NCI-H2196 (cell line): Measurements from ENCODE around the gene CCDC34.
"Not testable (repeated sequence)": the region's sequence is repeated elsewhere in the genome, so short reads cannot be mapped to it uniquely, and the experiment has no call there.

Experiments used
- DNase-seq: peaks from one replicate; lab custom pipeline; 2025; ENCODE audit not compliant: unreplicated experiment; lab: John Stamatoyannopoulos, UW

The CCDC34 gene

GRCh38 chr11:27363576-27364117 lies 632 bp upstream of the CCDC34 start:
- no peak for DNase-seq

DNA sequence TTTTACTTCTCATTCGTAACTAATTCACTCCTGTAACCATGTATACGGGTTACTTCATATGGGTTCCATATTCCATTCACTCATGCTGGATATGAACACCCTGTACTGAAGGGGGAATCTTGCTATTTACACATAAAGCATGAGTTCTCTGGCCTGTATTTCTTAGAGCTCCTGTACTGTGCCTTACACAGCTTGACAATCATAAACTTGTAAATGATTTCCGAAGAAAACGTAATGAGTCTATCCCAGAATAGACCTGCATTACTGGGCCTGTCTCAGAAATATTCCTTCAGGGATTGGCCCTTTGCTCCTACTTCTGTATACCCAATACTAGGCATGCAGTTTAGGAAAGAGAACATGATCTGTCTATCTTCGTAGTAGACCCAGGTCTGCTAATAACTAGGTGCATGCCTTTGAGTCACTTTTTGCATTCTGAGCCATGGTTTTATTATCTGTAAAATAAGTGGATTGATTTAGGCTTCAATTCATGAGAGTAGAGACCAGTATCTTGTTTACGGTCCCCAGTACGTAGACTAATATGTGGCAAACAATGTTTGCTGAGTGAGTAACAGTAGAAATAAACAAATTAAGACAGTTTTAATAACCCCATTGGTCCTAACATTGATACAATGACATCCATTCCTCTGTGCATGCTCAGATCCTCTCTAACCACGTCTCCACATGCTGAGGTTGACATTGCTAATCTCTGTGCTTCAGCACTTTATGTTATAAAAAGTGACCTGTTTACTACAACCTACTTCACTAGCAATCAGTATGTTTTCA lies 1.2 kb downstream of the CCDC34 start:
- DNase-seq, result no peak

DNA sequence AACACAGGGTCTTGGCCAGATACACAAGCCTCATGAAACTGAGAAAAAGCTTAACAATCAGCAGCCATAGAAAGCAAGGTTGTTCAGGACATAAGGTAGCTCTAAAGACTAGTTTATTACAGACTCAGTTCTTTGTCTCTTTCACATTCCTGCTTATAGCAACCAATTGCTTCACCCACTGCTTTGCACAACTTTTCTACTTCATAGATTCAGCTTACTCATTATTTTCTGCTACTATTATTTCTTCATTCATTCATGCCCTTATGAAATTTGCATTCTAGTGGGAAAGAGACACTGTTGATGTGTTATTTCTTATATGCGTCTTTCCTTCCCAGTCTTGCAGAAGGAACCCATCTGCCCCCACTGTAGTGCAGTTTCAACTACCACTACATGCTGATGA lies 4.7 kb downstream of the CCDC34 start:
- no peak for DNase-seq

DNA sequence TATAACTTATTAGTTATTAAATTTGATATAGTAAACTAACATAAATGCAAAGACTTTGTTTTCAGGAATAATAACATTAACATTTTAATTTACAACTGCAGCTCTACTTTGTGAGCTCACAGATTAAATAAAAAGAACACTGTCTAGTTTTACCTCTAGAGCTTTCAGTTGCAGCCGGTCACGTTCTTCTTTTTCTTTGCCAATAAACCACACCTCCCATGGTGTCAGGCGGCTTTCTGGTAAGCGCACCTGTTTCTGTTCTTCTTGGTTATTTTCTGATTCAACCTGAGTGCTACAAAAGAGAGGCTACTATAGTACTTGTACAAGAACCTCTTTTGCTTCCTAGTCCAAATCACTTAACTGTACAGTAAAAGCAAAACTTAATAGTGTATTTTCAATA lies 5.8 kb downstream of the CCDC34 start:
- DNase-seq, result peak; percentile 58

DNA sequence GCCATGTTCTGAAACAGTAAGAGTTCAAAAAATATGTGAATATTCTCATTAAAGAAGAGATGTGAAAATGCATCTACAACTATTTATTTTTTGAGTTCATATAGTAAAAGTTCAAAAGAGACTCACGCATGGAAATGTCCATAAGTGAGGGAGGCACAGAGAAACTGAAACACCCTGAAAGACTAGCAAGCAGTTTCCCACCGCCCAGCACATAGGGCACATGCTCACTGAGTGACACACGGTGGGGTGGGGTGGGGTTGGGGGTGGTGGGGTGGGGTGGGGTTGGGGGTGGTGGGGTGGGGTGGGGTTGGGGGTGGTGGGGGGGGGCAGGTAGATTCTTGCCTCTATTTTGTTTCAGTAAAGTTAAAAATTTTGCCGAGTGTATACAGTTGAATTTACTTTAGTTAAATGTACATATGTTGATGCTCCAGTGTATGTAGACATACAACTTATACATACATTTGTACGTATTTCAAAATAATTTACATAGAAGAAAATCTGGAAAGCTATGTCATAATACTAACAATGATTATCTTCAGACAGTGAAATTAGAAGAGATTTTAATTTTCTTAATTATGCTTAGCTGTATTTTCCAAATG lies 6.3 kb downstream of the CCDC34 start:
- no peak for DNase-seq

GRCh38 chr11:27355575-27356104 lies 7.4 kb downstream of the CCDC34 start:
- DNase-seq, result no peak

GRCh38 chr11:27354359-27354965 lies 8.6 kb downstream of the CCDC34 start:
- no peak for DNase-seq

DNA sequence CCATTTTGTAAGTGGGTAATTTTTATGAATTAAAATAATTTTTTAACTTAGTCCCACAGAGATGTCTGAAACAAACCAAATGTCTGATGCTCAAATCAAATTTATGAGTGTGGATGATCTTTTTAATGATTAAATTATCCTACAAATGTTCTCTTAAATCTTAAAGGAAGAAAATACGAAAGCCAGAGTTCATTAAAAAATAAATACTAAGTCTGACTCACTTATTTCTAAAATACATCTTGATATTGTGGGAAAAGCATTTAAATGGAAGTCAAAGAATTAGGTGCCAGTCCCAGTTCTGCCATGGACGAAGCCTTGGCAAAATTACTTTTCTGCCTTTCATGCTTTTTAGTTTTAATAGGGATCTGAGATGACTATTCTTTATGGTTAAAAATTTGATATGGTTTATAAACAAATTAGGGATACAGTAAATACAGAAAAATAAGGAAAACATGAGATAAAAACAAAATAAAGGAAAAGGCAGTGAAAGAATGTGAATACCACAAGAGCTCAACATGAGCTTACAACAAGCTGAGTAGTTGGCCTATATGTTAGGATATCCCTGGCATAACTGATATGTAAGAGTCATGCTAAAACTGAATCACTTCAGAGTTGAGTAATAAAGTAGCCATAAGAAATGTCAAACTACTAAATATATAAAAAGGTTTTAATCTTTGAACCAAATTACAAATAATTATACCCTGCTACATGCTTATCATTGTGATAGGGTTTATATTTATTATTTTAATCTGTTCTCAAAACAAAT lies 9.2 kb downstream of the CCDC34 start:
- no peak for DNase-seq

GRCh38 chr11:27352781-27353180 lies 10.2 kb downstream of the CCDC34 start:
- no peak for DNase-seq

DNA sequence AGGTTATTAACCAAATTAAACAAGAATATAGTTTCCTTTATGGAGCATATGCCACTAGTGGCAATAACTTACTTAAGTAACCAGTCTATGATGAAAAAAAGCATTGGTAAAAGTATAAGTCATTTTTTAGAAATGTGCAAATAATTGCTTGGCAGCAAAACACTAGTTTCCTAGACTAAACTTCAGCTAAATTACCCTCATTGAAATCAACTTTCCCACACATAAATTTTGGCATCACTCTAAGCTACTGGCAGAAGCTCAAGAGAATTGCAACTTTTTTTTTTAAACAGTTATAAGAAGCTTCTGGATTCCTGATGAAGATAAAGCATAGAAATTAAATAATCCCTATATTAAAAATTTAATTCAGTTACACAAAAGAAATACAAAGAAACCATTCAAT lies 12.5 kb downstream of the CCDC34 start:
- DNase-seq, result no peak

DNA sequence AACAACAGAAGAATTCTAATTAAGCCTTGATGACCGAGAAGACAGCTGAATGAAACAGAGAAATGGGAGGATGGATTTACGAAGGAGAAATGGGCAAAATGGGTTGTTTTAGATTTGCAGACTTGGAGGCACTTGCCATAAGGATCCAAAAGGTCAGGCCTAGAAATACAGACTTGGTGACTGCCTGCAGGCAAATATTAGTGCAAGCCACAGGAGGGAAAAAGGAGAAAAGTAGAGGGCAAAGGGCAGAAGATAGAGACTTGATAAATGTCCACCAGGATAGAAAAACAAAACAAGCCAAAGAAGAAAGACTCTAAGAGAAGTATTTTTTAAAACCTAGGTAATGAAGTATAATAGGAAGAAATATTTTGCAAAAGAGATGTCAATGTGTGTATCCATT lies 13.1 kb downstream of the CCDC34 start:
- DNase-seq, result no peak

DNA sequence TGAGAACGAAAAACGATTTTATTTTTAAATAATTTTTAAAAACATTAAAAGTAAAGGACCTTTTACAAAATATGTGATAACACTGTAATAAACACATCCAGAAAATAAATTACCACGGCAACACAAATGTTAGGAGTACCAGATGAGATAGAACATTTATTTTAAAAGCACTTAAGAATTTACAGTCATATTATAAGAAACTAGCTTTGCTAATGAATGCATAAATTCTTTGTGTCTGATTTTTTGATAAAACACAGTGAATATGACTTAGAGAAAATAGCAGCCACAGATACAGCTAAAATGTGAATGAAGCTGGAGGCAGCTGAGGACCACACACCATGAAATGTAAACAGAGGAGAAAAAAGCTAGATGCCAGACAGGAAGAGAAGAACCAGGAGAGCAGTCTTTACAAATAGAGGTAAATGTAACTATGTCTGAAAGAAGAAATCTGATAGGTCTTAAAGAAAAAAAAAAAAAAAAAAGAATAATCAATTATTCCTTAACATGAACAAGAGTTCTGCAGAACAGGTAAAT lies 14.6 kb downstream of the CCDC34 start:
- no peak for DNase-seq

DNA sequence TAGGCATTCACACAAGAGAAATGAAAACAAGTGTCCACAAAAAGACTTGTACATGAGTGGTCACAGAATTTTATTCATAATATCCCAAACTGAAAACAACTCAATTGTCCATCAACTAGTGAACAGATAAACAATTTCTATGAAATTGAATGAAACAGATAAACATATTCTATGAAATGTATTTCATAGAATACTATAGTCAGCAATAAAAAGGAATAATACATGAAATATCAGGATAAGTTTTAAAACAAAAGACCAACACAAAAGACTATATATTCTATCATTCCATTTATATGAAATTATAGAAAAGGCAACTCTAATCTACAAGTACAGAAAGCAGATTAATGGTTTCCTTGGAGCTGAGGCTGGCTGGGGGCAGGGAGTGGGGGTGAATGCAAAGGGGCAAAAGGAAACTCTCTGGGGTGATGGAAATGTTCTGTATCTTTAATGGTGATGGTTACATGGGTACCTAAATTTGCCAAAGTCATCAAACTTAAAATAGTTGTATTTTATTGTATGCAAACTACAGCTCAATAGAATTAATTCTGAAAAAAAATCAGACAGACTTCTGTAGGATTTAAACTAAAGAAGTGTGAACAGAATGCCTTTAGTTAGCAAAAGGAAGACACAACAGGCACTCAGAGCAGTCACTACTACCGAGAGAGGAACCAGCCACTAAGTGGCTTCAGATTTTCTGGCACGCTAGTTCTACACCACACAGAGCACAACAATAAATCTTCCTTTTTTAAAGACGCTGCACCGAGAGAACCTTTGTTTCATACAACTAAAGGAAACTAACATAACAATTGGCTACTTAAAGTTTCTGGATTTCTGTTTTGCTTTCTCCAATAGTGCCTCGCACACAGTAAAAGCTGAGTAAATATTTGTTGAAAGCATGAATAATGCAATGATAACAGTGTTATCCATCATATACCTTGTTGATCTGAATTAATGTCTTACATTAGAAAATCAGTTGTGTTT lies 15.4 kb downstream of the CCDC34 start:
- peak; percentile 28 for DNase-seq

- no peak for DNase-seq
These were observed 23.1 kb downstream of the CCDC34 start for GRCh38 chr11:27339941-27340340.

DNA sequence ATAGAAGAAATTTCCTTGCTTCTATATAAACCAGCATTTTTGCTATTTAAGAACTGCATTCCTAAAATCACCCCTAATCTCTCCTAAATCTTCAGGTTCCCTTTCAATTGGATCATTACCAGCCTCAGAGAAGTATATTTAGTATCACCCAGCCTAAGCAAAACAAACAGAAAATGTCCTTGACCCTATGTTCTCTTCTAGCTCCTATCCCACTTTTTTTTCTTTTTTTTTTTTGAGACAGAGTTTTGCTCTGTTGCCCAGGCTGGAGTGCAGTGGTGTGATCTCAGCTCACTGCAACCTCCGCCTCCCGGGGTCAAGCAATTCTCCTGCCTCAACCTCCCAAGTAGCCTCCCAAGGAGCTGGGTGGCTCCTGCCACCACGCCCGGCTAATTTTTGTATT lies 28.3 kb downstream of the CCDC34 start:
- DNase-seq, result not testable (repeated sequence)

GRCh38 chr11:27331981-27332380 lies 31.0 kb downstream of the CCDC34 start:
- no peak for DNase-seq

- no peak for DNase-seq
These were observed 32.3 kb downstream of the CCDC34 start for GRCh38 chr11:27330633-27331270.

DNA sequence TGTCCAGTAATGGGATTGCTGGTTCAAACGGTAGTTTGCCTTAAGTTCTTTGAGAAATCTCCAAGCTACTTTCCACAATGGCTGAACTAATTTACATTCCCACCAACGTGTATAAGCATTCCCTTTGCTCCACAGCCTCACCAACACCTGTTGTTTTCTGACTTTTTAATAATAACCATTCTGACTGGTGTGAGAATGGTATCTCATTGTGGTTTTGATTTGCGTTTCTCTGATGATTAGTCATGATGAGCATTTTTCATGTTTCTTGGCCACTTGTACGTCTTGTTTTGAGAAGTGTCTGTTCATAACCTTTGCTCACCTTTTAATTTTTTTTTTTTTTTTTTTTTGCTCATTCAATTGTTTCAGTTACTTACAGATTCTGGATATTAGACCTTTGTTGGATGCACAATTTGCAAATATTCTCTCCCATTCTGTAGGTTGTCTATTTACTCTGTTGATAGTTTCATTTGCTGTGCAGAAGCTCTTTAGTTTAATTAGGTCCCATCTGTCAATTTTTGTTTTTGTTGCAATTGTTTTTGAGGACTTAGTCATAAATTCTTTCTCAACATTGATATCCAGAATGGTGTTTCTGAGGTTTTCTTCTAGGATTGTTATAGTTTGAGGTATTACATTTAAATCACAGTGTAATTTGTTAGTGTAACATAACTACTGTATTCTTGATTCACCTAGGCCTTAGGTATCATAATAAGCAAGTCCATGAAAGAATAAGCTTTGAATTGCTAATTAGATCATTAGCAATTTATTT lies 33.0 kb downstream of the CCDC34 start:
- no peak for DNase-seq
